ENCODE data around the gene PAPPA2. TPM values are rescaled to one million over a fixed set of nuclear protein-coding genes. Genes with fewer than 3 reads are reported as not detected.

The PAPPA2 gene
- total and polyA plus RNA-seq, 9 donors, result 0.01 to 0.69 (median 0.32) TPM; not detected in 4

- Histone ChIP-seq H3K36me3 (no peaks in the 10 kb centered on the region), H3K27me3 (no peaks in the 10 kb centered on the region), H3K4me3 (no peak overlapping the region), H3K4me1 (ENCODE audit: insufficient read depth) (no peaks in the 10 kb centered on the region), H3K27ac (no peak overlapping the region), H3K9me3 (no peaks in the 10 kb centered on the region)
- intact Hi-C loops (cut with DNase I), result no loop called here
- TF ChIP-seq EP300 (IDR thresholded peaks at IDR 0.05) (no peak), CTCF (IDR thresholded peaks at IDR 0.05) (no peak), POLR2A (IDR thresholded peaks at IDR 0.05) (no peak)
- 27 to 52% (median 36%) methylated on average over 1 of the region's 1 CpG for WGBS, 3 donors
- no peak for DNase-seq
Measured at GRCh38 chr1:176705585-176705984, 242.6 kb downstream of the PAPPA2 start.

- Histone ChIP-seq H3K9me3 (no peaks in the 10 kb centered on the region), H3K36me3 (no peaks in the 10 kb centered on the region), H3K4me1 (ENCODE audit: insufficient read depth) (no peaks in the 10 kb centered on the region), H3K27me3 (no peaks in the 10 kb centered on the region), H3K27ac (no peak overlapping the region), H3K4me3 (no peak overlapping the region)
- TF ChIP-seq CTCF (IDR thresholded peaks at IDR 0.05) (no peak), EP300 (IDR thresholded peaks at IDR 0.05) (no peak), POLR2A (IDR thresholded peaks at IDR 0.05) (no peak)
- no peak for DNase-seq
- intact Hi-C loops (cut with DNase I), result no loop called here
- WGBS, 3 donors, result 83 to 89% (median 88%) methylated on average over 2 of the region's 2 CpGs
Measured at GRCh38 chr1:176717066-176717750, 254.2 kb downstream of the PAPPA2 start.

GRCh38 chr1:176719447-176719846 lies 256.5 kb downstream of the PAPPA2 start:
- no peaks in the 10 kb centered on the region for H3K27me3 ChIP-seq
- WGBS, 3 donors, result 19 to 27% (median 25%) methylated on average over 4 of the region's 4 CpGs
- H3K36me3 ChIP-seq, result no peaks in the 10 kb centered on the region
- DNase-seq, result no peak
- intact Hi-C loops (cut with DNase I), result no loop called here
- H3K4me3 ChIP-seq, result no peak overlapping the region
- no peak overlapping the region for H3K27ac ChIP-seq
- H3K9me3 ChIP-seq, result no peaks in the 10 kb centered on the region
- H3K4me1 ChIP-seq (ENCODE audit: insufficient read depth), result no peaks in the 10 kb centered on the region
- TF ChIP-seq POLR2A (IDR thresholded peaks at IDR 0.05) (no peak), EP300 (IDR thresholded peaks at IDR 0.05) (no peak), CTCF (IDR thresholded peaks at IDR 0.05) (no peak)

GRCh38 chr1:176720838-176721237 lies 257.9 kb downstream of the PAPPA2 start:
- H3K36me3 ChIP-seq, result no peaks in the 10 kb centered on the region
- no peak overlapping the region for H3K27ac ChIP-seq
- no peaks in the 10 kb centered on the region for H3K4me1 ChIP-seq (ENCODE audit: insufficient read depth)
- TF ChIP-seq EP300 (IDR thresholded peaks at IDR 0.05) (no peak), CTCF (IDR thresholded peaks at IDR 0.05) (no peak), POLR2A (IDR thresholded peaks at IDR 0.05) (no peak)
- no peaks in the 10 kb centered on the region for H3K27me3 ChIP-seq
- WGBS, 3 donors, result 76 to 87% (median 86%) methylated on average over 1 of the region's 1 CpG
- no peaks in the 10 kb centered on the region for H3K9me3 ChIP-seq
- intact Hi-C loops (cut with DNase I), result no loop called here
- no peak for DNase-seq
- no peak overlapping the region for H3K4me3 ChIP-seq
